KMS-11 (cell line): ENCODE results near the gene DBNL.

Source experiments
- H2AFZ ChIP-seq: fragments of 200-600 bp; sonication (generic); 2 replicates; pipeline ENCODE4 v1.6.1; 2016; ENCODE audit warnings: antibody characterized with exemption, mixed run types, low read depth
- H3K27ac ChIP-seq: fragments of 200-600 bp; sonication (generic); 2 replicates; pipeline ENCODE4 v1.6.1; 2016; ENCODE audit warnings: mild to moderate bottlenecking, mixed run types
- H3K27me3 ChIP-seq: fragments of 200-600 bp; sonication (generic); 2 replicates; pipeline ENCODE4 v1.6.1; 2017; ENCODE audit warnings: mild to moderate bottlenecking, low read depth, mixed run types, moderate library complexity; ENCODE audit not compliant: insufficient read depth
- H3K36me3 ChIP-seq: fragments of 200-600 bp; sonication (generic); 2 replicates; pipeline ENCODE4 v1.6.1; 2017; ENCODE audit warnings: mild to moderate bottlenecking, mixed run types; ENCODE audit not compliant: insufficient read depth
- H3K4me1 ChIP-seq: fragments of 200-600 bp; sonication (generic); 2 replicates; pipeline ENCODE4 v1.6.1; 2016; ENCODE audit warnings: mild to moderate bottlenecking, low read depth, mixed run types; ENCODE audit not compliant: poor library complexity, severe bottlenecking
- H3K4me2 ChIP-seq: fragments of 200-600 bp; sonication (generic); 2 replicates; pipeline ENCODE4 v1.7.0; 2016; ENCODE audit warnings: mild to moderate bottlenecking, mixed run types
- H3K4me3 ChIP-seq: fragments of 200-600 bp; sonication (generic); IDR thresholded peaks from 2 replicates; pipeline ENCODE4 v1.6.1; 2017; ENCODE audit warnings: low read depth, low read length, mixed read lengths; ENCODE audit not compliant: insufficient read depth
- H3K79me2 ChIP-seq: fragments of 200-600 bp; sonication (generic); 2 replicates; pipeline ENCODE4 v1.6.1; 2016; ENCODE audit warnings: low read depth, mixed run types; ENCODE audit not compliant: insufficient read depth
- H3K9ac ChIP-seq: fragments of 200-600 bp; sonication (generic); 2 replicates; pipeline ENCODE4 v1.6.1; 2016; ENCODE audit warnings: mild to moderate bottlenecking, mixed run types
- H4K20me1 ChIP-seq: fragments of 200-600 bp; sonication (generic); 2 replicates; pipeline ENCODE4 v1.6.1; 2016; ENCODE audit warnings: mild to moderate bottlenecking, mixed run types; ENCODE audit not compliant: insufficient read depth
- TF ChIP-seq, protein P1 (sequence below): fragments of 200-600 bp; sonication (generic); conservative IDR thresholded peaks from 2 replicates; pipeline ENCODE4 v1.6.1; 2017; ENCODE audit warnings: low read depth, mild to moderate bottlenecking, antibody characterized with exemption, low read length, moderate library complexity, mixed read lengths

DBNL gene

DNA sequence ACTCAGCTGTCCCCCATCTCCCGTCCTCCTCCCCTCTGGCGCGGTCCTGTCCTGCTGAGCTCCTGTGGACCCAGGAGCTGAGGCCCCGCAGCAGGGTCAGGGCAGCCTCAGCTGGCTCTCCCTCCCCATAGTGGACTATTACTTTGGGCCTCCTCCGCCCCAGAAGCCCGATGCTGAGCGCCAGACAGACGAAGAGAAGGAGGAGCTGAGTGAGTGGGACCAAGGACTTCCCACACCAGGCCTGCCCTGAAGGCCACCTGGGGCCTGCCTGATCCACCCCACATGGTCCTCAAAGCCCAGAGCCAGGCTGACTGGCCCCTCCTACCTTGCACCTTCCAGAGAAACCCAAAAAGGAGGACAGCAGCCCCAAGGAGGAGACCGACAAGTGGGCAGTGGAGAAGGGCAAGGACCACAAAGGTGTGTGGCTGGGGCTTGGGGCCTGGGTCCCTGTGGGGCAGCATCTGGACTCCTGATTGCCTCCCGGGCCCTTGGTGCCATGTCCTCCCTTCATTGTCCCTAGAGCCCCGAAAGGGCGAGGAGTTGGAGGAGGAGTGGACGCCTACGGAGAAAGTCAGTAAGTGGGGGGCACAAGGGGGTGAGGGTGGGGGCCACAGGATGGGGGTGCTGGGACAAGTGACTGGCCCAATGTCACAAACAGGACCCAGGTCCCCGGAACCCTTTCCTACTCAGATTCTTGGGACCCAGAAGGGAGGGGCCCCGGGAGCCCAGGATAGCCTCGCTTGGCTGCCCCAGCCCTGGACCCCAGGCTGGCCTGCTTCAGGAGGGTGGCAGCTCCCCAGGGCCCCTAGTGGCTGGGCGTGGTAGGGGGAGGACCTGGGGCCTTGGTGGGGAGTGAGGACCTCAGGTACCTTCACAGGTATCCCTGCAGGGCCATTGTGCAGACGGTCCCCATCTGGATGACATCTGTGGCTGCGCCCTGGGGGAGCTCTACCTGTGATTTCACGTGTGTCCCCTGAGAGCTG lies 64.6 kb downstream of the DBNL start:
- Histone ChIP-seq H4K20me1 (no peaks in the 10 kb centered on the region), H3K9ac (no peak overlapping the region), H3K36me3 (no peaks in the 10 kb centered on the region), H3K27me3 (peaks cover 8% of the 10 kb centered on the region; the same call in 1 of the 2 replicates), H3K4me1 (no peaks in the 10 kb centered on the region), H2AFZ (no peak overlapping the region), H3K27ac (no peak overlapping the region), H3K4me2 (no peak overlapping the region), H3K4me3 (no peak overlapping the region), H3K79me2 (no peaks in the 10 kb centered on the region)
- TF ChIP-seq, protein P1, sequence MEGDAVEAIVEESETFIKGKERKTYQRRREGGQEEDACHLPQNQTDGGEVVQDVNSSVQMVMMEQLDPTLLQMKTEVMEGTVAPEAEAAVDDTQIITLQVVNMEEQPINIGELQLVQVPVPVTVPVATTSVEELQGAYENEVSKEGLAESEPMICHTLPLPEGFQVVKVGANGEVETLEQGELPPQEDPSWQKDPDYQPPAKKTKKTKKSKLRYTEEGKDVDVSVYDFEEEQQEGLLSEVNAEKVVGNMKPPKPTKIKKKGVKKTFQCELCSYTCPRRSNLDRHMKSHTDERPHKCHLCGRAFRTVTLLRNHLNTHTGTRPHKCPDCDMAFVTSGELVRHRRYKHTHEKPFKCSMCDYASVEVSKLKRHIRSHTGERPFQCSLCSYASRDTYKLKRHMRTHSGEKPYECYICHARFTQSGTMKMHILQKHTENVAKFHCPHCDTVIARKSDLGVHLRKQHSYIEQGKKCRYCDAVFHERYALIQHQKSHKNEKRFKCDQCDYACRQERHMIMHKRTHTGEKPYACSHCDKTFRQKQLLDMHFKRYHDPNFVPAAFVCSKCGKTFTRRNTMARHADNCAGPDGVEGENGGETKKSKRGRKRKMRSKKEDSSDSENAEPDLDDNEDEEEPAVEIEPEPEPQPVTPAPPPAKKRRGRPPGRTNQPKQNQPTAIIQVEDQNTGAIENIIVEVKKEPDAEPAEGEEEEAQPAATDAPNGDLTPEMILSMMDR = no peak

DNA sequence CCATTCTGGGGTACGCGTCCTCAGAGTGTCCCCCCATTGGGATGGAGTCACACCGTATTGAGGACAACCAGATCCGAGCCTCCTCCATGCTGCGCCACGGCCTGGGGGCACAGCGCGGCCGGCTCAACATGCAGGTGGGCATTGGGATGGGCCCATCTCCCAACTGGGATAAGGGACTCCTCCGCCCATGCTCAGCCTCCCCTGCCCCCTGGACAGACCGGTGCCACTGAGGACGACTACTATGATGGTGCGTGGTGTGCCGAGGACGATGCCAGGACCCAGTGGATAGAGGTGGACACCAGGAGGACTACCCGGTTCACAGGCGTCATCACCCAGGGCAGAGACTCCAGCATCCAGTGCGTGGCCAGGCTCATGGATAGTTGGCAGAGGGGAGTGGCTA lies 65.5 kb downstream of the DBNL start:
- peaks cover 8% of the 10 kb centered on the region; the same call in 1 of the 2 replicates for H3K27me3 ChIP-seq
- H3K4me2 ChIP-seq = no peak overlapping the region
- H3K36me3 ChIP-seq = no peaks in the 10 kb centered on the region
- no peaks in the 10 kb centered on the region for H4K20me1 ChIP-seq
- no peak overlapping the region for H3K4me3 ChIP-seq
- no peak overlapping the region for H3K27ac ChIP-seq
- H2AFZ ChIP-seq = no peak overlapping the region
- no peaks in the 10 kb centered on the region for H3K79me2 ChIP-seq
- TF ChIP-seq, protein P1 = no peak
- no peaks in the 10 kb centered on the region for H3K4me1 ChIP-seq
- no peak overlapping the region for H3K9ac ChIP-seq

DNA sequence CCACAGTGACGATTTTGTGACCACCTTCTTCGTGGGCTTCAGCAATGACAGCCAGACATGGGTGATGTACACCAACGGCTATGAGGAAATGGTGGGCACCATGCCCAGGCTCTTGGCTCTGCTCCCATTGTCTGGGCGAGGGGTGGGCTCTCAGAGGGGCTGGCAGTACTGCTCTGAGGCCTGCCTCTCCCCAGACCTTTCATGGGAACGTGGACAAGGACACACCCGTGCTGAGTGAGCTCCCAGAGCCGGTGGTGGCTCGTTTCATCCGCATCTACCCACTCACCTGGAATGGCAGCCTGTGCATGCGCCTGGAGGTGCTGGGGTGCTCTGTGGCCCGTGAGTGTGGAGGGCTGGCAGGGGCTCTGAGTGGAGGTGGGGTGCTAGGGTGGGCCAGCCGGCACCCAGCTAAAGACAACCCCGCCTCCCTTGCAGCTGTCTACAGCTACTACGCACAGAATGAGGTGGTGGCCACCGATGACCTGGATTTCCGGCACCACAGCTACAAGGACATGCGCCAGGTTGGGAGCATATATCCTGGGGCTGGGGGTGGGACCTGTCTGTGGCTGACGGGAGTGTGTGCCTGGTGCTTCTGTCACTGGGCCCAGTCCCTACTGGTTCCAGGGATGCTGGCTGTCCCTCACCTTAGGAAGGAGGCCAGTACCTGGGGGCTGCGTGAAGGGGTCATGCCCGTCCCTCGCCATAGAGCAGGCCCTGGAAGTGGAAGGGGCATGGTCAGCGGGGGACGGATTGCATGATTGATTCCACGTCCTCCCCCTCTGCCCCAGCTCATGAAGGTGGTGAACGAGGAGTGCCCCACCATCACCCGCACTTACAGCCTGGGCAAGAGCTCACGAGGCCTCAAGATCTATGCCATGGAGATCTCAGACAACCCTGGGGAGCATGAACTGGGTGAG lies 66.5 kb downstream of the DBNL start:
- H3K27me3 ChIP-seq = no peaks in the 10 kb centered on the region; the same call in 1 of the 2 replicates
- no peak overlapping the region for H3K4me2 ChIP-seq
- no peaks in the 10 kb centered on the region for H4K20me1 ChIP-seq
- H3K79me2 ChIP-seq = no peaks in the 10 kb centered on the region
- TF ChIP-seq, protein P1 = no peak
- no peaks in the 10 kb centered on the region for H3K36me3 ChIP-seq
- H3K27ac ChIP-seq = no peak overlapping the region
- H3K9ac ChIP-seq = no peak overlapping the region
- no peak overlapping the region for H3K4me3 ChIP-seq
- no peak overlapping the region for H2AFZ ChIP-seq
- no peaks in the 10 kb centered on the region for H3K4me1 ChIP-seq
